ENCODE results near the gene EBF4. TPM values are rescaled to one million over a fixed set of nuclear protein-coding genes. Genes with fewer than 3 reads are reported as not detected.
"Not testable (repeated sequence)": the region's sequence is repeated elsewhere in the genome, so short reads cannot be mapped to it uniquely, and the experiment has no call there.

EBF4 gene
- total RNA-seq, 2 experiments from 2014 or later, result 0.99 to 2.4 TPM

GRCh38 chr20:2657674-2658073 is 34.9 kb upstream of the EBF4 start:
- no peak for ATAC-seq (ENCODE audit: low read depth)
- Mint-ChIP-seq H3K27ac (no peak overlapping the region), H3K9me3 (no peaks in the 10 kb centered on the region), H3K4me3 (no peak overlapping the region), H3K27me3 (no peaks in the 10 kb centered on the region), H3K4me1 (peaks cover 37% of the 10 kb centered on the region), H3K36me3 (peaks cover 56% of the 10 kb centered on the region)
- POLR2A ChIA-PET, result no interaction called here
- DNase-seq, result no peak

- H3K4me1 Mint-ChIP-seq, result peaks cover 43% of the 10 kb centered on the region
- no peak for DNase-seq
- no peaks in the 10 kb centered on the region for H3K9me3 Mint-ChIP-seq
- peak overlapping the region; percentile 66 for H3K27ac Mint-ChIP-seq
- POLR2A ChIA-PET, result no interaction called here
- peaks cover 51% of the 10 kb centered on the region for H3K36me3 Mint-ChIP-seq
- ATAC-seq (ENCODE audit: low read depth), result no peak
- H3K4me3 Mint-ChIP-seq, result no peak overlapping the region
- H3K27me3 Mint-ChIP-seq, result no peaks in the 10 kb centered on the region
Observed at GRCh38 chr20:2658414-2659354, 33.9 kb upstream of the EBF4 start.

GRCh38 chr20:2659547-2659946 is 33.0 kb upstream of the EBF4 start:
- POLR2A ChIA-PET, result no interaction called here
- Mint-ChIP-seq H3K27ac (peak overlapping the region; percentile 23), H3K9me3 (no peaks in the 10 kb centered on the region), H3K4me3 (no peak overlapping the region), H3K36me3 (peaks cover 44% of the 10 kb centered on the region), H3K27me3 (no peaks in the 10 kb centered on the region), H3K4me1 (peaks cover 38% of the 10 kb centered on the region)
- ATAC-seq (ENCODE audit: low read depth) (no peak), DNase-seq (no peak)

GRCh38 chr20:2663364-2663886 is 29.2 kb upstream of the EBF4 start:
- peak overlapping the region; percentile 96 for H3K27ac Mint-ChIP-seq
- ATAC-seq (ENCODE audit: low read depth), result no peak
- peaks cover 2% of the 10 kb centered on the region for H3K27me3 Mint-ChIP-seq

GRCh38 chr20:2663887-2664719 is 28.5 kb upstream of the EBF4 start, which contains the start of gene IDH3B:
IDH3B (minus strand) TSS chr20:2664216; CDS start chr20:2664188, 28 bp downstream.
- peaks cover 18% of the 10 kb centered on the region for H3K4me1 Mint-ChIP-seq
- DNase-seq (peak; percentile 91), ATAC-seq (ENCODE audit: low read depth) (peak; percentile 99)
- peaks cover 10% of the 10 kb centered on the region for H3K36me3 Mint-ChIP-seq
- H3K9me3 Mint-ChIP-seq, result no peaks in the 10 kb centered on the region
- POLR2A ChIA-PET, result interaction anchor here (0.7 to 7.3 kb wide), 9 partner anchors 10 to 194 kb away, joined by 3 to 86 read pairs (median 3); partner anchors contain the start of genes NOP56 and SNRPB
- peak within 1 kb of the TSS; percentile 96 for H3K27ac Mint-ChIP-seq
- peaks cover 7% of the 10 kb centered on the region for H3K27me3 Mint-ChIP-seq
- H3K4me3 Mint-ChIP-seq, result peak within 1 kb of the TSS; percentile 93

More at GRCh38 chr20:2663364-2663886, 29.2 kb upstream of the EBF4 start:
- Mint-ChIP-seq H3K4me1 (peaks cover 22% of the 10 kb centered on the region), H3K36me3 (peaks cover 17% of the 10 kb centered on the region), H3K9me3 (no peaks in the 10 kb centered on the region), H3K4me3 (peak overlapping the region; percentile 93)
- no peak for DNase-seq
- POLR2A ChIA-PET, result interaction anchor here (0.8 to 7.3 kb wide), 4 partner anchors 10 to 193 kb away, joined by 3 to 86 read pairs (median 12); partner anchors contain the start of genes NOP56 and SNRPB

- ATAC-seq (ENCODE audit: low read depth), result no peak
- no peak for DNase-seq
- Mint-ChIP-seq H3K27ac (no peak overlapping the region), H3K27me3 (peaks cover 7% of the 10 kb centered on the region), H3K4me3 (no peak overlapping the region), H3K4me1 (no peaks in the 10 kb centered on the region), H3K9me3 (no peaks in the 10 kb centered on the region), H3K36me3 (no peaks in the 10 kb centered on the region)
- POLR2A ChIA-PET, result no interaction called here
Observed at GRCh38 chr20:2671977-2672376, 20.6 kb upstream of the EBF4 start.

- no peaks in the 10 kb centered on the region for H3K36me3 Mint-ChIP-seq
- no peak for ATAC-seq (ENCODE audit: low read depth)
- H3K9me3 Mint-ChIP-seq, result no peaks in the 10 kb centered on the region
- H3K4me1 Mint-ChIP-seq, result no peaks in the 10 kb centered on the region
- H3K27me3 Mint-ChIP-seq, result peaks cover 7% of the 10 kb centered on the region
- no peak overlapping the region for H3K27ac Mint-ChIP-seq
- H3K4me3 Mint-ChIP-seq, result no peak overlapping the region
- DNase-seq, result no peak
- POLR2A ChIA-PET, result no interaction called here
Observed at GRCh38 chr20:2672446-2672845, 20.1 kb upstream of the EBF4 start.

- H3K27me3 Mint-ChIP-seq, result peaks cover 5% of the 10 kb centered on the region
- no peaks in the 10 kb centered on the region for H3K4me1 Mint-ChIP-seq
- H3K4me3 Mint-ChIP-seq, result no peak overlapping the region
- POLR2A ChIA-PET, result interaction anchor here (1.9 kb wide), 1 partner anchor 9 kb away, joined by 8 read pairs; the partner anchor contains the start of gene IDH3B
- no peak for DNase-seq
- no peak for ATAC-seq (ENCODE audit: low read depth)
- H3K27ac Mint-ChIP-seq, result no peak overlapping the region
- H3K9me3 Mint-ChIP-seq, result no peaks in the 10 kb centered on the region
- no peaks in the 10 kb centered on the region for H3K36me3 Mint-ChIP-seq
Observed at GRCh38 chr20:2673453-2673852, 19.1 kb upstream of the EBF4 start.

- no peak for ATAC-seq (ENCODE audit: low read depth)
- POLR2A ChIA-PET, result no interaction called here
- H3K4me1 Mint-ChIP-seq, result peaks cover 6% of the 10 kb centered on the region
Observed at GRCh38 chr20:2680046-2680445, 12.5 kb upstream of the EBF4 start.

GRCh38 chr20:2682040-2682439 is 10.5 kb upstream of the EBF4 start:
- H3K27me3 Mint-ChIP-seq, result peaks cover 34% of the 10 kb centered on the region
- H3K9me3 Mint-ChIP-seq; DNase-seq; H3K27ac Mint-ChIP-seq; ATAC-seq (ENCODE audit: low read depth); H3K4me3 Mint-ChIP-seq; H3K36me3 Mint-ChIP-seq: not testable (repeated sequence)
- POLR2A ChIA-PET, result interaction anchor here (0.7 kb wide), 1 partner anchor 12 kb away, joined by 4 read pairs; no protein-coding TSS in a partner anchor
- peaks cover 11% of the 10 kb centered on the region for H3K4me1 Mint-ChIP-seq

More at GRCh38 chr20:2680046-2680445, 12.5 kb upstream of the EBF4 start:
- no peak overlapping the region for H3K4me3 Mint-ChIP-seq
- no peaks in the 10 kb centered on the region for H3K9me3 Mint-ChIP-seq
- H3K27me3 Mint-ChIP-seq, result peaks cover 32% of the 10 kb centered on the region
- DNase-seq, result no peak
- H3K27ac Mint-ChIP-seq, result no peak overlapping the region
- H3K36me3 Mint-ChIP-seq, result no peaks in the 10 kb centered on the region

- peaks cover 27% of the 10 kb centered on the region for H3K4me1 Mint-ChIP-seq
- peak; percentile 31 for ATAC-seq (ENCODE audit: low read depth)
- H3K4me3 Mint-ChIP-seq, DNase-seq, H3K9me3 Mint-ChIP-seq, H3K36me3 Mint-ChIP-seq: not testable (repeated sequence)
- POLR2A ChIA-PET, result interaction anchor here (0.9 to 1.1 kb wide), 2 partner anchors 21 to 33 kb away, joined by 3 to 4 read pairs; partner anchors contain the start of genes IDH3B and NOP56
- H3K27me3 Mint-ChIP-seq, result peaks cover 43% of the 10 kb centered on the region
- H3K27ac Mint-ChIP-seq, result peak overlapping the region; percentile 25
Observed at GRCh38 chr20:2684817-2685216, 7.8 kb upstream of the EBF4 start.

- no peaks in the 10 kb centered on the region for H3K9me3 Mint-ChIP-seq
- POLR2A ChIA-PET, result interaction anchor here (0.7 to 2.0 kb wide), 3 partner anchors 23 to 54 kb away, joined by 3 to 8 read pairs (median 5); partner anchors contain the start of genes IDH3B and NOP56
- DNase-seq (no peak), ATAC-seq (ENCODE audit: low read depth) (no peak)
- H3K4me3 Mint-ChIP-seq, result peak overlapping the region; percentile 66
- H3K36me3 Mint-ChIP-seq, result no peaks in the 10 kb centered on the region
- H3K27me3 Mint-ChIP-seq, result peaks cover 48% of the 10 kb centered on the region
- peaks cover 33% of the 10 kb centered on the region for H3K4me1 Mint-ChIP-seq
- peak overlapping the region; percentile 57 for H3K27ac Mint-ChIP-seq
Observed at GRCh38 chr20:2687514-2687913, 5.1 kb upstream of the EBF4 start.

All from activated naive CD8-positive, alpha-beta T cell treated with anti-CD3 and anti-CD28 coated beads, Interleukin-2, amount 10 ng/mL, durations not matched to agents 7 days and 5 days (primary cell).